HFFc6 (cell line): Measurements from ENCODE around the gene SCYGR8. TPM values are rescaled to one million over a fixed set of nuclear protein-coding genes. Genes with fewer than 3 reads are reported as not detected.

Experiments
- DNase-seq: peaks from one replicate; pipeline ENCODE4 v3.0.0-alpha.2; 2018
- H3K27ac Mint-ChIP-seq: 2 replicates; pipeline ENCODE4 v1.8.0; 2020; ENCODE audit warnings: mild to moderate bottlenecking, mixed read lengths
- H3K27me3 Mint-ChIP-seq: 2 replicates; pipeline ENCODE4 v1.8.0; 2021; ENCODE audit warnings: mild to moderate bottlenecking, moderate library complexity, mixed read lengths; ENCODE audit not compliant: insufficient read depth
- H3K36me3 Mint-ChIP-seq: 2 replicates; pipeline ENCODE4 v1.8.0; 2021; ENCODE audit warnings: low read depth, mixed read lengths
- H3K4me1 Mint-ChIP-seq: 2 replicates; pipeline ENCODE4 v1.8.0; 2020; ENCODE audit warnings: low read depth, mixed read lengths
- H3K4me3 Mint-ChIP-seq: 2 replicates; pipeline ENCODE4 v1.8.0; 2020; ENCODE audit warnings: mild to moderate bottlenecking, moderate library complexity, mixed read lengths
- H3K9me3 Mint-ChIP-seq: 2 replicates; pipeline ENCODE4 v1.8.0; 2020; ENCODE audit warnings: mild to moderate bottlenecking, mixed read lengths
- total RNA-seq, 6 experiments: library from RNA; stranded (reverse); fragmentation: NEBNext Ultra II Directional; extraction: Animal tissue kit (Norgen Biotek cat#: 25700); gene quantifications; 2 replicates in 1 of 6; 3 replicates in 5 of 6; pipeline ENCODE4 v1.2.3, GENCODE V29; 2021
- TF ChIP-seq, protein P1 (sequence below): fragments of 200-600 bp; sonication (generic); IDR thresholded peaks from 2 replicates; pipeline ENCODE4 v1.5.0; 2021; ENCODE audit warnings: antibody characterized with exemption, mild to moderate bottlenecking

SCYGR8 gene
- total RNA-seq, 6 experiments from 2014 or later = not detected

DNA sequence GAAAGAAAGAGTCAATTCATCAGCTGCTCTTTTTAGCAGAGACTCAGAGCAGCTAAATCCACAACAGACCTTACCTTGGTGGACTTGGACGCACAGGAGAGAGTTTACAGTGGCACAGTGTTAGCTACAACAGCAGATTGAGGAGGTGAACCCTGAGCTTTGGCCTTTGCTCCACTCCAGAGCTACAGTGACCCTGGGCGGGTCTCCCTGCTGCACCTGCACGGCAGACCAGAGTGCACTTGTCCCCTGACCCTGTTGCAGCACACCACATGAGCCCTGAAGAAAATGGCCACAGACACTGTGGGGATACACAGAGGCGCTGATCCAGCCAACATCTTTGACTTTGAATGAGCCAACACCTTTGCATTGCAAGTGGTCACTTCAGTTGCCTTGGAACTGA, 38.8 kb upstream of the SCYGR8 start:
- no peaks in the 10 kb centered on the region for H3K9me3 Mint-ChIP-seq

DNA sequence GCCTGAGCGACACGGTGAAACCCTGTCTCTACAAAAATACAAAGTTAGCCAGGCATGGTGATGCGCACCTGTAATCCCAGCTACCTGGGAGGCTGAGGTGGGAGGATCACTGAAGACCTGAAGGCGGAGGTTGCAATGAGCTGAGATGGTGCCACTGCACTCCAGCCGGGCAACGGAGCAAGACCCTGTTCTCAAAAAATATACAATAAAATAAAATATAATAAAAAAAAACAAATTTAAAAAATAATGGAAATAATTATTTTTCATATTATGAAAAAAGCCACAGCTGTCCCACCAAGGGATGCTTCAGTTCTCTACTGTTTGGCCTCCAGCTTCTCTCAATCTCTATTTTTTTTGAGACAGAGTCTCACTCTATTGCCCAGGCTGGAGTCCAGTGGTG, 38.3 kb upstream of the SCYGR8 start:
- H3K4me3 Mint-ChIP-seq = no peak overlapping the region
- TF ChIP-seq, protein P1, sequence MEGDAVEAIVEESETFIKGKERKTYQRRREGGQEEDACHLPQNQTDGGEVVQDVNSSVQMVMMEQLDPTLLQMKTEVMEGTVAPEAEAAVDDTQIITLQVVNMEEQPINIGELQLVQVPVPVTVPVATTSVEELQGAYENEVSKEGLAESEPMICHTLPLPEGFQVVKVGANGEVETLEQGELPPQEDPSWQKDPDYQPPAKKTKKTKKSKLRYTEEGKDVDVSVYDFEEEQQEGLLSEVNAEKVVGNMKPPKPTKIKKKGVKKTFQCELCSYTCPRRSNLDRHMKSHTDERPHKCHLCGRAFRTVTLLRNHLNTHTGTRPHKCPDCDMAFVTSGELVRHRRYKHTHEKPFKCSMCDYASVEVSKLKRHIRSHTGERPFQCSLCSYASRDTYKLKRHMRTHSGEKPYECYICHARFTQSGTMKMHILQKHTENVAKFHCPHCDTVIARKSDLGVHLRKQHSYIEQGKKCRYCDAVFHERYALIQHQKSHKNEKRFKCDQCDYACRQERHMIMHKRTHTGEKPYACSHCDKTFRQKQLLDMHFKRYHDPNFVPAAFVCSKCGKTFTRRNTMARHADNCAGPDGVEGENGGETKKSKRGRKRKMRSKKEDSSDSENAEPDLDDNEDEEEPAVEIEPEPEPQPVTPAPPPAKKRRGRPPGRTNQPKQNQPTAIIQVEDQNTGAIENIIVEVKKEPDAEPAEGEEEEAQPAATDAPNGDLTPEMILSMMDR = no peak
- no peaks in the 10 kb centered on the region for H3K9me3 Mint-ChIP-seq
- no peak for DNase-seq
- peaks cover 17% of the 10 kb centered on the region for H3K27me3 Mint-ChIP-seq
- no peak overlapping the region for H3K27ac Mint-ChIP-seq
- no peaks in the 10 kb centered on the region for H3K36me3 Mint-ChIP-seq
- H3K4me1 Mint-ChIP-seq = peaks cover 15% of the 10 kb centered on the region

More for the DNA sequence above, 38.8 kb upstream of the SCYGR8 start:
- Mint-ChIP-seq H3K27ac (no peak overlapping the region), H3K27me3 (peaks cover 17% of the 10 kb centered on the region), H3K4me1 (peaks cover 15% of the 10 kb centered on the region), H3K36me3 (no peaks in the 10 kb centered on the region), H3K4me3 (no peak overlapping the region)
- TF ChIP-seq, protein P1 = no peak
- no peak for DNase-seq

DNA sequence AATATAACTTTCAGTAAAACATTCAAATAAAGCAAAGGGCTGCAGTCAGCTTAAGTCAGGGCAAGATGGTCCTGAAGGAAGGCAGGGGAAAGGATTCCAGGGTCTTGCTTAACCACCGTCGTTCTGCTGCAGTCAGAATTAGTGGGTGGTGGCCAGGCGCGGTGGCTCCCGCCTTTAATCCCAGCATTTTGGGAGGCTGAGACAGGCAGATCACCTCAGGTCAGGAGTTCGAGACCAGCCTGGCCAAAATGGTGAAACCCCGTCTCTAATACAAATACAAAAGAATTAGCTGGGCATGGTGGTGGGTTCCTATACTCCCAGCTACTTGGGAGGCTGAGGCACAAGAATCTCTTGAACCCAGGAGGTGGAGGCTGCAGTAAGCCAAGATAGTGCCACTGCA, 34.7 kb upstream of the SCYGR8 start:
- Mint-ChIP-seq H3K36me3 (no peaks in the 10 kb centered on the region), H3K27me3 (peaks cover 15% of the 10 kb centered on the region), H3K27ac (no peak overlapping the region), H3K4me1 (no peaks in the 10 kb centered on the region), H3K9me3 (no peaks in the 10 kb centered on the region), H3K4me3 (no peak overlapping the region)
- no peak for DNase-seq
- TF ChIP-seq, protein P1 = no peak

DNA sequence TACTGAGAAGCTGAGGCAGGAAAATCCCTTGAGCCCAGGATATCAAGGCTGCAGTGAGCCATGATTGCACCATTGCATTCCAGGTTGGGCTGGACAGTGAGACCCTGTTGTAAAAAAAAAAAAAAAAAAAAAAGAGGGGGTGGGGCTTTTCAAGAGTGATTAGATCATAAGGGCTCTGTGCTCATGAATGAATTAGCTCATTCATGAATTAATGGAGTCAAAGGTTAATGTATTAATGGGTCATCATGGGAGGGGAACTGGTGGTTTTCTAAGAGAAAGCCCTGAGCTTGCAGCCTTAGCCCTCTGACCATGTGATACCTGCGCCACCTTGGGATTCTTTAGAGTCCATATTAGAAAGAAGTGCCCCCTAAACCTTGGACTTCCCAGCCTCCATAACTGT, 32.4 kb upstream of the SCYGR8 start:
- Mint-ChIP-seq H3K27me3 (peaks cover 21% of the 10 kb centered on the region), H3K4me3 (no peak overlapping the region), H3K4me1 (peaks cover 5% of the 10 kb centered on the region; the same call in 1 of the 2 replicates), H3K27ac (no peak overlapping the region), H3K36me3 (no peaks in the 10 kb centered on the region), H3K9me3 (no peaks in the 10 kb centered on the region)
- DNase-seq = no peak
- TF ChIP-seq, protein P1 = no peak

DNA sequence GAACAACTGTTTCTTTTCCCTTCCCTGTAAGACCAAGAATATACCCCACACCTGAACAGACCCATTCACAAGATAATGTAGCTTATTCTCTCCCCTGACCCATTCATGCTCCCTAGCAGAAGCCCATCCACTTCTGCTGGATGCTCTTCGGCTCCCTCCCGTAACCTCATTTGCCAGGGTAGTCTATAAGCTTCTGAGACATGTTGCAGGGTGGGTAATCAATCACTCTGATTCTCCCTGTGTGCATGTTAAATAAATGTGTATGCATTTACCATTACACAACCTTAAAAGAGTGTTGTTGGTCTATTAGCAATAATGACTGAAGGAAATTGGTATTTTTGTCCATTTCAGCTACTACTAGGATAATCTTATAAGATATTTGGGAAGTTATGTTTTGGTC, 29.2 kb upstream of the SCYGR8 start:
- no peak overlapping the region for H3K4me3 Mint-ChIP-seq

More for the DNA sequence above, 29.2 kb upstream of the SCYGR8 start:
- no peak overlapping the region for H3K27ac Mint-ChIP-seq
- DNase-seq = no peak
- H3K9me3 Mint-ChIP-seq = no peaks in the 10 kb centered on the region
- H3K36me3 Mint-ChIP-seq = no peaks in the 10 kb centered on the region
- TF ChIP-seq, protein P1 = no peak
- peaks cover 5% of the 10 kb centered on the region; the same call in 1 of the 2 replicates for H3K4me1 Mint-ChIP-seq
- H3K27me3 Mint-ChIP-seq = peaks cover 10% of the 10 kb centered on the region
